IMR-90 (cell line): Measurements from ENCODE around the gene IDH3G. TPM values are rescaled to one million over a fixed set of nuclear protein-coding genes. Genes with fewer than 3 reads are reported as not detected.

Experiments
- ATAC-seq: fragments of 200-7000 bp; cut with Tn5 transposase; 2 replicates; pipeline ENCODE4 v1.9.1; 2020; ENCODE audit warnings: low read depth, mild to moderate bottlenecking, moderate library complexity
- BruUV-seq: library from RNA; stranded (reverse); fragments of 400-500 nt; replicated peaks from 2 replicates; lab custom pipeline; 2021; lab: Mats Ljungman, UMichigan
- CTCF ChIA-PET: fragments of 300-600 bp; formaldehyde crosslinking; extraction: SDS; loops from one replicate; lab custom pipeline; 2021; ENCODE audit warnings: antibody characterized with exemption; lab: Yijun Ruan, JAX
- POLR2A ChIA-PET: fragments of 300-600 bp; sonication (Branson Sonifier 250); formaldehyde crosslinking; loops from one replicate; lab custom pipeline; 2022; ENCODE audit warnings: antibody characterized with exemption; ENCODE audit not compliant: unreplicated experiment; lab: Charles Lee
- DNase-seq: peaks from one replicate; pipeline ENCODE4 v3.0.0; 2013
- H2AFZ ChIP-seq: replicated peaks from 2 replicates; pipeline ENCODE3; 2013; ENCODE audit warnings: low read length, mild to moderate bottlenecking; ENCODE audit not compliant: poor library complexity
- H2AK5ac ChIP-seq: 2 replicates; pipeline ENCODE4 v1.6.1; 2013; ENCODE audit warnings: low read depth, low read length, inconsistent platforms
- H2AK9ac ChIP-seq: replicated peaks from 2 replicates; pipeline ENCODE3; 2013; ENCODE audit warnings: mild to moderate bottlenecking, low read depth, low read length, moderate library complexity; ENCODE audit not compliant: poor library complexity
- H2BK120ac ChIP-seq: 2 replicates; pipeline ENCODE4 v1.6.1; 2013; ENCODE audit warnings: low read depth, low read length, inconsistent platforms
- H2BK15ac ChIP-seq: 3 replicates; pipeline ENCODE4 v1.6.1; 2013; ENCODE audit warnings: low read depth, low read length, inconsistent platforms
- H2BK20ac ChIP-seq: 2 replicates; pipeline ENCODE4 v1.6.1; 2013; ENCODE audit warnings: low read depth, mild to moderate bottlenecking, inconsistent platforms, low read length, moderate library complexity
- H2BK5ac ChIP-seq: 2 replicates; pipeline ENCODE4 v1.6.1; 2013; ENCODE audit warnings: mild to moderate bottlenecking, low read depth, low read length, inconsistent platforms; ENCODE audit not compliant: poor library complexity, severe bottlenecking
- H3K14ac ChIP-seq: replicated peaks from 2 replicates; pipeline ENCODE4 v1.6.1; 2013; ENCODE audit warnings: low read depth, low read length, inconsistent platforms
- H3K18ac ChIP-seq: 2 replicates; pipeline ENCODE4 v1.6.1; 2013; ENCODE audit warnings: low read depth, low read length, control low read depth
- H3K23ac ChIP-seq: 2 replicates; pipeline ENCODE4 v1.6.1; 2013; ENCODE audit warnings: low read depth, low read length, inconsistent platforms
- H3K27ac ChIP-seq: 2 replicates; pipeline ENCODE4 v1.5.1; 2013; ENCODE audit warnings: mild to moderate bottlenecking, control low read depth, low read length; ENCODE audit not compliant: insufficient read depth
- H3K27me3 ChIP-seq: 2 replicates; pipeline ENCODE4 v1.6.1; 2013; ENCODE audit warnings: low read length; ENCODE audit not compliant: control insufficient read depth, insufficient read depth
- H3K36me3 ChIP-seq: 2 replicates; pipeline ENCODE4 v1.6.1; 2013; ENCODE audit warnings: low read length, mixed read lengths; ENCODE audit not compliant: control insufficient read depth, insufficient read depth
- H3K4ac ChIP-seq: 2 replicates; pipeline ENCODE4 v1.6.1; 2013; ENCODE audit warnings: low read depth, low read length, inconsistent platforms
- H3K4me1 ChIP-seq: 2 replicates; pipeline ENCODE4 v1.6.1; 2013; ENCODE audit warnings: low read length, mixed read lengths; ENCODE audit not compliant: control insufficient read depth, insufficient read depth
- H3K4me2 ChIP-seq: 2 replicates; pipeline ENCODE4 v1.6.1; 2013; ENCODE audit warnings: low read depth, mild to moderate bottlenecking, control low read depth, low read length, moderate library complexity
- H3K4me3 ChIP-seq: 2 replicates; pipeline ENCODE4 v1.5.1; 2013; ENCODE audit warnings: low read depth, mild to moderate bottlenecking, control low read depth, low read length, moderate library complexity; ENCODE audit not compliant: insufficient read depth
- H3K56ac ChIP-seq: 2 replicates; pipeline ENCODE4 v1.6.1; 2013; ENCODE audit warnings: low read length, inconsistent platforms; ENCODE audit not compliant: insufficient read depth; ENCODE audit errors: extremely low read depth
- H3K79me1 ChIP-seq, 2 experiments: 2 replicates each; pipeline ENCODE4 v1.6.1; 2013; ENCODE audit warnings: low read length in 2 of 2, inconsistent platforms in 1 of 2, low read depth in 1 of 2
- H3K9ac ChIP-seq: 2 replicates; pipeline ENCODE4 v1.6.1; 2013; ENCODE audit warnings: low read depth, low read length, control low read depth
- H3K9me1 ChIP-seq: 2 replicates; pipeline ENCODE4 v1.6.1; 2013; ENCODE audit warnings: low read length, inconsistent platforms; ENCODE audit not compliant: insufficient read depth
- H3K9me3 ChIP-seq: 2 replicates; pipeline ENCODE4 v1.6.1; 2013; ENCODE audit warnings: low read length; ENCODE audit not compliant: control insufficient read depth, insufficient read depth
- H4K20me1 ChIP-seq: 2 replicates; pipeline ENCODE4 v1.6.1; 2013; ENCODE audit warnings: low read length, inconsistent platforms; ENCODE audit not compliant: insufficient read depth
- H4K5ac ChIP-seq: 2 replicates; pipeline ENCODE4 v1.6.1; 2013; ENCODE audit warnings: mild to moderate bottlenecking, low read depth, low read length, control low read depth
- H4K8ac ChIP-seq, 2 experiments: 2 replicates each; pipeline ENCODE4 v1.6.1; 2013; ENCODE audit warnings: low read depth in 2 of 2, low read length in 2 of 2, control low read depth in 1 of 2, inconsistent platforms in 1 of 2
- H4K91ac ChIP-seq: 2 replicates; pipeline ENCODE4 v1.6.1; 2013; ENCODE audit warnings: low read depth, low read length, inconsistent platforms; ENCODE audit not compliant: insufficient read depth
- CEBPB ChIP-seq: IDR thresholded peaks from 2 replicates; pipeline ENCODE4 v1.6.1; 2012; ENCODE audit warnings: low read depth, low read length, improper control_type of control experiment
- CHD1 ChIP-seq: IDR thresholded peaks from 2 replicates; pipeline ENCODE4 v1.6.1; 2012; ENCODE audit warnings: low read depth, low read length, improper control_type of control experiment
- FOS ChIP-seq: fragments of 150-350 bp; IDR thresholded peaks from 2 replicates; pipeline ENCODE4 v1.6.1; 2016; ENCODE audit warnings: low read depth, low read length
- MAZ ChIP-seq: IDR thresholded peaks from 2 replicates; pipeline ENCODE4 v1.6.1; 2012; ENCODE audit warnings: low read depth, mild to moderate bottlenecking, low read length, improper control_type of control experiment, moderate library complexity, borderline replicate concordance
- POLR2A ChIP-seq: IDR thresholded peaks from 2 replicates; pipeline ENCODE4 v1.6.1; 2012; ENCODE audit warnings: mild to moderate bottlenecking, low read depth, low read length
- RCOR1 ChIP-seq: IDR thresholded peaks from 2 replicates; pipeline ENCODE4 v1.6.1; 2012; ENCODE audit warnings: mild to moderate bottlenecking, low read length, improper control_type of control experiment; ENCODE audit not compliant: insufficient replicate concordance
- WGBS, 2 experiments: methylation state at CpG; one replicate each; pipeline versions ENCODE4 v1.1.5 to v1.1.7; 2013; ENCODE audit warnings: missing lambda C conversion rate in 2 of 2; ENCODE audit not compliant: insufficient read length in 1 of 2; ENCODE audit errors: extremely low coverage in 2 of 2; 5-methylcytosine and 5-hydroxymethylcytosine counted together
- dilution Hi-C: fragments of 300-500 bp; cut with HindIII; formaldehyde crosslinking; loops from one replicate; pipeline ENCODE4 v1.14.3; 2018; ENCODE audit warnings: low sequenced_read_pairs; ENCODE audit not compliant: unreplicated experiment
- in situ Hi-C: fragments of 300-500 bp; cut with MboI; formaldehyde crosslinking; loops from 3 replicates; pipeline ENCODE4 v1.14.3; 2019; ENCODE audit warnings: low sequenced_read_pairs, inconsistent platforms, mixed read lengths
- intact Hi-C: fragments of 100-400 bp; cut with micrococcal nuclease; formaldehyde crosslinking; loops from 2 replicates; pipeline ENCODE4 v1.10.0; 2022
- polyA plus RNA-seq, 3 experiments: library from polyadenylated mRNA; depleted of rRNA; stranded (reverse); fragments of >200 nt; gene quantifications; 2 replicates each; pipeline ENCODE4 v1.2.3, GENCODE V29; 2012; ENCODE audit warnings: low replicate concordance in 1 of 3
- total RNA-seq: library from RNA; depleted of rRNA; stranded (reverse); fragments of >200 nt; gene quantifications from 2 replicates; pipeline ENCODE4 v1.2.3, GENCODE V29; 2012
- TF ChIP-seq, protein P1 (sequence below): fragments of 150-350 bp; IDR thresholded peaks from 2 replicates; pipeline ENCODE4 v1.6.1; 2017; ENCODE audit warnings: mild to moderate bottlenecking, antibody characterized with exemption, low read length, low read depth

The IDH3G gene
- total and polyA plus RNA-seq, 2 of the 4 experiments (the other 2 are of a cell fraction) = 79.4 to 85.7 TPM

GRCh38 chrX:153779891-153780677, 14.1 kb downstream of the IDH3G start (continued):
- TF ChIP-seq, protein P1, sequence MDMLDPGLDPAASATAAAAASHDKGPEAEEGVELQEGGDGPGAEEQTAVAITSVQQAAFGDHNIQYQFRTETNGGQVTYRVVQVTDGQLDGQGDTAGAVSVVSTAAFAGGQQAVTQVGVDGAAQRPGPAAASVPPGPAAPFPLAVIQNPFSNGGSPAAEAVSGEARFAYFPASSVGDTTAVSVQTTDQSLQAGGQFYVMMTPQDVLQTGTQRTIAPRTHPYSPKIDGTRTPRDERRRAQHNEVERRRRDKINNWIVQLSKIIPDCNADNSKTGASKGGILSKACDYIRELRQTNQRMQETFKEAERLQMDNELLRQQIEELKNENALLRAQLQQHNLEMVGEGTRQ = no peak

DNA sequence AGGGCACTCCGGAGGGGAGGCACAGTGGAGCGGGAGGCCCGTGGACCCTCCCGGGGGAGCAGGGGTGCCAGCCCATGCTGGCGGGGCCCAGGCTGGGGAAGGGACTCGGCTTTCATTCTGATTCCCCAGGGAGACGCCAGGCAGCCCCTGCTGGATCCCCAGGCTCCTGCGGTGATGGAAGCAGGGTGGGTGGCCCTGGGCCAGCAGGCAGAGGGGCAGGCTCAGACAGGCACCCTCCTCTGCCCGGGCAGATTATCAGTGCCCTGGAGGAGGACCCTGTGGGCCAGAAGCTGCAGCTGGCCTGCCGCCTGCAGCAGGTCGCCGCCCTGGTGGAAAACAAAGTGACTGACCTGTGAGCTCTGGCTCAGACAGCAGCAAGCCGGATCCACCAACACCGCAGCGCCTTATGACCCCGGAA, 15.5 kb downstream of the IDH3G start:
- DNase-seq (no peak), ATAC-seq (no peak)
- TF ChIP-seq MAZ = no peak
- no peak for TF ChIP-seq POLR2A
- TF ChIP-seq CHD1 = no peak
- no peak for TF ChIP-seq CEBPB
- TF ChIP-seq FOS = no peak
- no peak for TF ChIP-seq RCOR1
- TF ChIP-seq, protein P1 = no peak
- Histone ChIP-seq H2BK120ac (no peak overlapping the region), H3K36me3 (peaks cover 4% of the 10 kb centered on the region; the same call in 1 of the 2 replicates), H2AK9ac (no peak overlapping the region), H4K8ac (no peak overlapping the region), H3K9me3 (no peaks in the 10 kb centered on the region; the same call in 1 of the 2 replicates), H3K18ac (no peak overlapping the region), H4K91ac (no peak overlapping the region), H3K14ac (no peak overlapping the region), H4K5ac (no peak overlapping the region), H3K4me3 (no peak overlapping the region), H3K56ac (no peak overlapping the region), H3K9me1 (no peaks in the 10 kb centered on the region), H3K79me1 (no peaks in the 10 kb centered on the region), H3K9ac (no peak overlapping the region), H3K4me1 (no peaks in the 10 kb centered on the region), H3K4ac (no peak overlapping the region), H2AFZ (peak overlapping the region; percentile 43), H2BK20ac (no peak overlapping the region), H3K23ac (no peak overlapping the region), H2BK5ac (no peak overlapping the region), H4K20me1 (no peaks in the 10 kb centered on the region), H2BK15ac (no peak overlapping the region), H2AK5ac (no peak overlapping the region), H3K4me2 (no peak overlapping the region), H3K27me3 (no peaks in the 10 kb centered on the region), H3K27ac (no peak overlapping the region)
- BruUV-seq = no TSS peak
- dilution Hi-C loops (no loop called here), in situ Hi-C loops (no loop called here), intact Hi-C loops (no loop called here)
- 55% methylated on average over 4 of the region's 16 CpGs; no CpG with 5 or more reads in 1 of the 2 experiments for WGBS, 2 experiments
- ChIA-PET POLR2A (no interaction called here), CTCF (no interaction called here)
